ENCODE measurements around the gene NISCH.

Gene NISCH

GRCh38 chr3:52490939-52491526 lies 35.6 kb downstream of the NISCH start:
- DNase-seq, result no peak

- DNase-seq, result no peak
Observed at GRCh38 chr3:52492059-52492458, 36.7 kb downstream of the NISCH start.

DNA sequence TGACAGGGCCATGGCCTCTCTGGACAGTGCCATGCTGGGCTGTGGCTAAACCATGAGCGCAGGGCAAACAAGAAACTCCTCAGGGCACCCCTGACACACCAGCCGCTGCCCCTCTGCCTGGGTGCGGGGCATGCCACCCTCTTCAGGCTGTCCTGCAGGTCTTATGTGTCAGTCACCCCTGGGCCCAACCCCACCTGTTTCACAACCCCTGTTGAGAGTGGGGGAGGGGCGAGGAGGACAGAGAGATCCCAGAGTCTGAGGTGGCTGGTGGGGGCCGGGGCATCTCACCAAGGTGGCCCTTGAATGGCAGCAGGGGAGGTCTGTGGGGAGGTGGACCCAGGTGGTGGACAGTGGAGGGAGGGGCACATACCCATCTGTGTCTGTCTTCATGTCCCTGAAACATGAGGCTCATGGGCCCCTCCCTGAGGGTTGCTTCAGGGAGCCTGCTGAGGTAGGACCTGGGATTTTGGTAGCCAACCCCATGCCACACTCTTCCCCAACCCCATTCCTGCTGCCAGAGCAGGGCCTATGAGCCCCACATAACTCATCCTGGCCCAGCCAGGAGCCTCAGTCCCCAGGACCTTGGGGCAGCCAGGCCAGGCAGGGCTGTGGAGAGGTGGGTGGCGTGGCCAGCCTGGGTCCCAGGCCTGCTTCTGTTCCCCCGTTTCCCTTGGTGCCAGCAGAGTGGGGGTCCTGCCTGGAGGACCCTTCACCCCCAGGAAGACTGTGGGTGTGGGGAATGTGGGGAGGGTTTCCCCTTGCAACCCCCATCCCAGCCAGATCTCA lies 38.0 kb downstream of the NISCH start:
- DNase-seq, result no peak

DNA sequence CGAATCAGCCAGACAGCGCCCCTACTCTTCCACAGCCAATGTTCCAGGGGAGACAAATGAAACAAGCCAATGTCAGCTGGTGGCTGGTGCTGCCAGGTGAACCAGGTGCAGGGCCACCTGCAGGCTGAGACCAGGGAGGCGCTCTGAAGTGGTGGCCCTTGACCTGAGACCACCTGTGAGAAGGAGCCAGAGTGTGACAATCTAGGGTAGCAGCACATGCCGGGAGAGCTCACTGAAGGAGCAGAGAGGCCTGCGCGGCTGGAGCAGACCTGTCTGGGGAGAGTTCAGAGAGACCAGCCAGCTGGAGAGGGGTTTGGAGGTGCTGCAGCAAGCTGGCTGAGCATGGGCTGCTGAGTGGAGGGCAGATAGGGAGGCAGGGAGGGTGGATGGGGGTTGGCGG lies 39.0 kb downstream of the NISCH start:
- no peak for DNase-seq

GRCh38 chr3:52494886-52495495 lies 39.6 kb downstream of the NISCH start, which contains the start of gene STAB1:
Gene STAB1 (plus strand): TSS chr3:52495338. CDS start chr3:52495414, 76 bp downstream.
- DNase-seq, result no peak

- no peak for DNase-seq
Observed at GRCh38 chr3:52495777-52496602, 40.6 kb downstream of the NISCH start.

DNA sequence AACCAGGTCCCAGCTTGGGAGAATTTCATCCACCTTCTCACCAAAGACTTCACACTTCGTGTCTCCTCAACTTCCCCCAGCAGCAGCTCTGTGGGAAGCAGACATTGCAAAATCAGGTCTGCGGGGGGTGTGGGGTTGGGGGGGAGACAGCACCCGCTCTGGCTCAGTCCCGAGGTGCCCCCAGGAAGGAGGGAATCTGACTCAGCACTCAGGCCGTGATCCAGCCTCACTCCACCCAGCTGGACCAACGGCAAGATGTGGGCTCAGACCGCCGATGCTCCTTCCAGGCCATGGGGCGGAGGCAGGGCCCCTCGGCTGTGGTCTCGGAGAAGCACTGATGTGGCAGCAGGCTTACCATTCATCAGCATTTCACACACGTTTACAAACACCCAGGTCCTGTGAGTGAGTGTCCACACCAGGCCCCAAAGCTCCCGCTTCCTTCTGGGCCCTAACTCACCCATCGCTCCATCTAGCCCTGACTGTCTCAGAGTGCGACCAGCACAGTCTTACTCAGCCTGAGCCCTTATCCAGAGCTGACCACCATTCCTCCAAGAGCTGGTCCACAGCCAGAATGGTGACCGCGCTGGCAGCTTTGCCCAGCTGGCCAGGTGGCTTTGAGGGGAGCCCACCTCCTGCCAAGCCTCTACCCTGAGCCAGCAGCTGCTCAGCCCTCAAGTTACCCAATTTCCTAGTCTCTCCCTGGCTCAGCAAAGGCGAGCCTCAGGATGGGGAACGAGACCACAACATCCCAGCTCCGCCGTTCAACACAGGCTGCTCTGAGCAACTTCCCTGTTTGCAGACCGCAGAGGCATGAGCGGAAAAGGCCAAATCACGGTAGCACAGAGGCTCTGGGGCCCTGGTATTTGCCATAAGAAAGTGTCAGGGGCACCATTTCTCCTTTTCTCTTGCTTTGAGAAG lies 43.0 kb downstream of the NISCH start:
- DNase-seq, result no peak

- DNase-seq, result no peak
Observed at GRCh38 chr3:52501046-52501445, 45.6 kb downstream of the NISCH start.

DNA sequence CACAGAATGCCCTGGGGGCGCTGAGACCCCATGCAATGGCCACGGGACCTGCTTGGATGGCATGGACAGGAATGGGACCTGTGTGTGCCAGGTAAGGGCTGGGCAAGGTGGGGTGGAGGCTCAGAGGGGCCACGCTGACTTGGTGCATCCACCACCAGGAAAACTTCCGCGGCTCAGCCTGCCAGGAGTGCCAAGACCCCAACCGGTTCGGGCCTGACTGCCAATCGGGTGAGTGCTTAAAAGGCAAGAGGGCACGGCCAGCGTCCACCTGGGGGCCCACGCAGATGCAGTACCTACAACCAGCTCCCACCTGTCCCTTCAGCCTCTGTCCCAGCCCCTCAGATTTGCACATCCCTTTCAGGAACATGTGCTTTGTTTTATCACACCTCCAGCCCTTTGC lies 46.6 kb downstream of the NISCH start:
- DNase-seq, result no peak

GRCh38 chr3:52502808-52503350 lies 47.5 kb downstream of the NISCH start:
- no peak for DNase-seq

GRCh38 chr3:52503788-52504424 lies 48.5 kb downstream of the NISCH start:
- DNase-seq, result no peak

GRCh38 chr3:52504977-52505376 lies 49.6 kb downstream of the NISCH start:
- no peak for DNase-seq

GRCh38 chr3:52506266-52506966 lies 51.0 kb downstream of the NISCH start:
- no peak for DNase-seq

- DNase-seq, result no peak
Observed at GRCh38 chr3:52507359-52507758, 52.0 kb downstream of the NISCH start.

DNA sequence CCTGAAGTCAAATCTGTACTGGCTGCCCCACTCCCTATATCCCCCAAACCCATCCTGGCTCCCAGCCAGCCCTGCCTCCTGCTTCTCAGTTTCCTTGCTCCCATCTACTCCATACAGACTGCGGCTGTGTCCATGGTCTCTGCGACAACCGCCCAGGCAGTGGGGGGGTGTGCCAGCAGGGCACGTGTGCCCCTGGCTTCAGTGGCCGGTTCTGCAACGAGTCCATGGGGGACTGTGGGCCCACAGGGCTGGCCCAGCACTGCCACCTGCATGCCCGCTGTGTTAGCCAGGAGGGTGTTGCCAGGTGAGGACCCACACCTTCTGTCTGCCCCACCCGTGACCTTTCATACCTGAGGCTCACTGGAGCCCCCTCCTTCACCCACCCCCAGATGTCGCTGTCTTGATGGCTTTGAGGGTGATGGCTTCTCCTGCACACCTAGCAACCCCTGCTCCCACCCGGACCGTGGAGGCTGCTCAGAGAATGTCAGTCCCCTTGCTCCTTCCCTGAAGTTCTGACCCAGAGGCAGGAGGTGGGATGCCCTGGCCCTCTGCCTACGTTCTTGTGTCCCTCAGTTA lies 54.4 kb downstream of the NISCH start:
- no peak for DNase-seq

GRCh38 chr3:52511509-52511908 lies 56.1 kb downstream of the NISCH start:
- DNase-seq, result no peak

DNA sequence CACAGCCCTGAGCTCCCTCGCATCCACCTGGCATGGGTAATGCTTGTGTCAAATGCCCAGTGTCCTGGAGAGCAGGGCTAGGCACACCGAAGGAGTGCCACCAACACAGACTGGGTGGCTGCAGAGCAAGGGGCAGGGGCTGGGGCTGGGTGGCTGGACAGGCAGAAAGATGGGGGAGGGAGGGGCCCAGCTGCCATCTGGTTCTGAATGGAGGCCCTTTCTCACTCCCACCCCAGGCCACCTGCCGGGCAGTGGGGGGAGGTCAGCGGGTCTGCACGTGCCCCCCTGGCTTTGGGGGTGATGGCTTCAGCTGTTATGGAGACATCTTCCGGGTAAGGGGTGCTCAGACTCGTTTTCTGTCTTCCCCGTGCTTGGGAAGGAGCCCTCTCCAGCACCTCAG lies 56.7 kb downstream of the NISCH start:
- DNase-seq, result no peak

GRCh38 chr3:52512727-52513126 lies 57.3 kb downstream of the NISCH start:
- no peak for DNase-seq

GRCh38 chr3:52513281-52513680 lies 57.9 kb downstream of the NISCH start:
- no peak for DNase-seq

GRCh38 chr3:52514576-52514975 lies 59.2 kb downstream of the NISCH start:
- no peak for DNase-seq

Measured in NCI-H1694 (cell line).